ENCODE data around the gene HSPA4. TPM values are rescaled to one million over a fixed set of nuclear protein-coding genes. Genes with fewer than 3 reads are reported as not detected.
"Not testable (repeated sequence)": the region's sequence is repeated elsewhere in the genome, so short reads cannot be mapped to it uniquely, and the experiment has no call there.

Gene HSPA4
- 107 TPM for total RNA-seq

DNA sequence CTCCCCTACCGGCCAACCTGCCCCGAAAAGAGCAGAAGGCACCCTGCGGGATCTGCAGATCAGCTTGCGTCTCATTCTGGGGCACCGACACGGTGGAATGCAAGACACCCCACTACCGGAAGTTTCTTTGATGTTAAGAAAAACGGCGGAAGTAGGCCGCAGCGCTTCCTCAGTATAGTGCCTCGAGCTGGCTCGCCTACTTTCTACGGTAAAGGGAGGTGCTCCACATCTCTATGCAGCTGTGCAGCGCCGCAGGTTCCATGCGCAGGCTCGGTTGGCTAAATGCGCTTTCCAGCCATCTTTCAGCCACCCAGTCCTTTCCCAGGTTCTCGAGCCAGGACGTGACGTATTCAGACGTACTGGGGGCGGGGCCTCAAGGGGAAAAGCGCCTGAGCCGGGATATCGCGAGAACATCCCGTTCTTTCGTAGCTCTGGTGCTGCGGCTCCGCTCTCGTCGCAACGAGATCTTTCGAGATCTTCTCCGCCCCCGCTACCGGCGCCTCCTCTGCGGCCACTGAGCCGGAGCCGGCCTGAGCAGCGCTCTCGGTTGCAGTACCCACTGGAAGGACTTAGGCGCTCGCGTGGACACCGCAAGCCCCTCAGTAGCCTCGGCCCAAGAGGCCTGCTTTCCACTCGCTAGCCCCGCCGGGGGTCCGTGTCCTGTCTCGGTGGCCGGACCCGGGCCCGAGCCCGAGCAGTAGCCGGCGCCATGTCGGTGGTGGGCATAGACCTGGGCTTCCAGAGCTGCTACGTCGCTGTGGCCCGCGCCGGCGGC, at the start of gene HSPA4:
HSPA4 (plus strand) TSS at position 472 of the 775 bp plus-strand sequence; CDS start at position 710, 238 bp downstream.
- peak; percentile 94 for ATAC-seq

DNA sequence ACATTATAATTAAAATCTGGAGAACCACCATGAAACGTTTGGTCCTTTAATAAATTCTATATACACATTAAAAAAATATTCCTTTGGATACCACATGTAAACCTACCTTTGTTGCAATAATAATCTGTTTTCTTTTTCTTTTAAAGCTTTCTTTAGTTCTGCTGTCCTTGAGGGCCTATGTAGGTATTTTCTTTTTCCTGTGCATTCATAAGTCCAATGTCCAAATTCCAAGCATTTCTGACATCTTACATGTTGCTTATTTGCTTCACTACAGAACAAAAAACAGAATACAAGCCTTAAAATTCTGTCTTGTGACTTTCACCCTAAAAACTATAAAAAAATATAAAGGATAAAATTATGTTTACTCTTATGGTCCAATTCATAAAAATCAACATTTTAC, 45.2 kb upstream of the HSPA4 start:
- ATAC-seq = no peak

DNA sequence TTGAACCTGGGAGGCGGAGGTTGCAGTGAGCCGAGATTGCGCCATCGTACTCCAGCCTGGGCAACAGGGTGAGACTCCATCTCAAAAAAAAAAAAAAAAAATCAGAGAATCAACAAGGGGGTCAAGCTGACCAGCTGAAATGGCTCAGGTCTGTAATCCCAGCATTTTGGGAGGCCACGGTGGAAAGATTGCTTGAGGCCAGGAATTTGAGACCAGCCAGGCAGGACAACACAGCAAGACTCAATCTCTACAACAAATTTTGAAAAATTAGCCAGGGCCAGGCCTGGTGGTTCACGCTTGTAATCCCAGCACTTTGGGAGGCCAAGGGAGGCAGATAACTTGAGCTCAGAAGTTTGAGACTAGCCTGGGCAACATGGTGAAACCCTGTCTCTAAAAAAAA, 43.4 kb upstream of the HSPA4 start:
- not testable (repeated sequence) for ATAC-seq

DNA sequence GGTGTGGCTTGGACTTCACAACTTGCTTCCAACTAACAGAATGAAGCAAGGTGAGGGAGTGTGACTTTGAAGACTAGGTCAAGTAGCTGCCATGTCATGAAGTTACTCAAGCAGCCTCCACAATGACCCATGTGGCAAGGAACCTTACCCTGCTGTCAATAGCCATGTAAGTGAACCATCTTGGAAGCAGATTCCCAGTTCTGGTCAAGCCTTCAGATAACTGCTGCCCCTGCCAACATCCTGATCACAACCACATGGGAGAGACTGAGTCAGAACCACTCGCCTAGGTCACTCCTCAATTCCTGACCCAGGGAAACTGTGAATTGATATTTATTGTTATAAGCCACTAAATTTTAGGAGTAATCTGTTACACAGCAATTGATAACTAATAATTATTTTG, 36.3 kb upstream of the HSPA4 start:
- no peak for ATAC-seq

DNA sequence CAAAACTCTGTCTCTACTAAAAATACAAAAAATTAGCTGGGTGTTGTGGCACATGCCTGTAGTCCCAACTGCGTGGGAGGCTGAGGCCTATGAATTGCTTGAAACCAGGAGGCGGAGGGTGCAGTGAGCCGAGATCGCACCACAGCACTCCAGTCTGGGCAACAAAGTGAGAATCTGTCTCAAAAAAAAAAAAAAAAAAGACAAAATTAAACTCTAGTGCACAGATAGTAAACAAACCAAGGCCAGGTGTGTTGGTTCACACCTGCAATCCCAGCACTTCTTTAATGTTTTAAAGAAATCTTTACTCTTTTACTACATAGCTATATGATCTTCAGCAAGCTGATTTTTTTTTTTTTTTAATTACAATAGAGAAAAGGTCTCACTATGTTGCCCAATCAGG, 33.8 kb upstream of the HSPA4 start:
- no peak for ATAC-seq

DNA sequence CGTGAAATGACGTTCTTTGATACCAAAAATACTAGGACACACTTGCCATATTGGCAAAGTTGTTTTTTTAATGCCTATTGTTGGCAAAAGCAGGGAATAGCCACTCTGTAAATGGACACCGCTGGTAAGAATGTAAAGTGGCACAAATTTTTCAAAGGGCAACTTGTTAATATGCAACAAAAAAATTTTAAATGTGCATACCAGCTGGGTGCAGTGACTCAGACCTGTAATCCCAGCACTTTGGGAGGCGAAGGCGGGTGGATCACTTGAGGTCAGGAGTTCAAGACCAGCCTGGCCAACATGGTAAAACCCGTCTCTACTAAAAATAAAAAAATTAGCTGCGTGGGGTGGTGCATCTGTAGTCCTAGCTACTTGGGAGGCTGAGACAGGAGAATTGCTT, 32.3 kb upstream of the HSPA4 start:
- ATAC-seq = not testable (repeated sequence)

DNA sequence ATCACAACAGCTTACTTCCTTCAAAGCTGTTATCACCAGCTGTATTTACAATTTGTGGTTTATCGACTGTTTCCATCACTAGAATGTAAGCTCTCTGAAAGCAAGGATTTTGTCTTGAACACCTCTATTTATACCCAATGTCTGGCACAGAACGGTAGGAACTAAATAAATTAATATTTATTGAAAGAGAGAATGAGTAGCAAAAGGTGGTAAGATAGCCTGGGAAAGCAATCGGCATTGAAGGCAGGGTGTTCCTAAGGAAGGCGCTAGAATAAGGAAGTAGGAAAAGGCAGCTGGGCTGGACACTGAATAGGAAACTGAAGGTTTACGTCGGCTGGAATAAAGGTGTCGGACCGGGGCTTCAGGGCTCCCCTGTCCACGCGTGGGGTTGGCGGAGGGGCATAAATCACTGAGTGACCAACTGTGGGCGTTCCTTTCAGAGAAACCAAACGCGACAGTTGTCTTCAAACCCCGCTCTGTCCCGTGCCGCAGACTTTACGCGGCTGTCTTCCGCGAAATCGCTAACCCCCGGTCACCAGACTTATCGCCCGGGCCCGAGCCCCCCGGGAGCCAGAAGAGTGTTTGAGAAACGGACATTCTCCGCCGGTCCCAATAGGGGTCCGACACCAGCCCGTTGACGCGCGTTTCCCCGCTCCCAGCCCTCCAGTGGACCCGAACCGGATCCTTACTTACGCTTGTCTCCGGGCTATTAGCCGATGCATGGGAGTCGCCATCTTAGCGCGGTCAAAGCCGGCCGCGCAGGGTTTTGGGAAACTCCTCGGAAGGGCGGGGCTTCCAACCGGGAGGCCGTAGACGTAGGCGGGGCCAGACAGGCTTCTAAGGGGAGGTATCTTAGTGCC, 25.8 kb upstream of the HSPA4 start, which contains the start of gene ZCCHC10:
ZCCHC10 (minus strand) TSS at position 746 of the 860 bp plus-strand sequence; CDS start at position 734, 12 bp downstream.
- peak; percentile 98 for ATAC-seq

DNA sequence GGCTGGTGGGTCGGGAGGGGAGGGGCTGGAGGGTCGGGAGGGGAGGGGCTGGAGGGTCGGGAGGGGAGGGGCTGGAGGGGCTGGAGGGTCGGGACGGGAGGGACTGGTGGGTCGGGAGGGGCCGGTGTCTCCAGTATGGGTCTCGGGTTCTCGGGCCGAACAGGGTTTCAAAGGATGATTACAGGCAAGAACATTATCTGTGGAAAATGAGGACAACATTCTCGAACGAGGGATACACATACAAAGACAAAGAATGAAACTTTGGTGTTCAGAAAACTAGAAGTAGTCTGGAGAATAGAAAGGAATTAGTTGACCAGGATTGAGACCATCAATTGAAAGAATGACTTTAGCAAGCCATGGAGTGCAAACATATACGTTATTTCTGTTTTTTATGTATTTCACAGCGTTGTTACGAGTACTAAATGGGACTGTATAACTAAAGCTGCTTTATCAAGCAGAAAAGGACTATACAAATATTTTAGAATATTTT, 25.1 kb upstream of the HSPA4 start:
- no peak for ATAC-seq

DNA sequence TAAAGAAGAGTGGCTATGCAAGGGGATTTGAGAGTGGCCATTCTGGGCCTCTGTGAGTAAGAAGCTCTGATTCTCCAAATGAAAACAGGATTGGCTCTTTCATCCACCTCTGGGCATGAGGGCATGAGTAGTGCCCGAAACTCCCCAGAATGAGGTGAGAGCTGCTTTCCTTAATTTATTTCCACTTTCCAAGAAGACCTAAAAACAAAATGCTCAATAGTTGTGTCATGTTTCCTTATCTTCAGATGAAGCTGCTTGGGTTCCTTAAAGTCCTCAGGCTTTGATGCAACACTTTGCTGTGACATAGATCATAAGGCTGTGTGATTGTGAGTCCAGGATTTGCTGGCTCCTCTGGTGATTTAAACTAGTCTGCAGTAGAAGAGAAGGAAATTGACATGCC, 22.4 kb upstream of the HSPA4 start:
- no peak for ATAC-seq

DNA sequence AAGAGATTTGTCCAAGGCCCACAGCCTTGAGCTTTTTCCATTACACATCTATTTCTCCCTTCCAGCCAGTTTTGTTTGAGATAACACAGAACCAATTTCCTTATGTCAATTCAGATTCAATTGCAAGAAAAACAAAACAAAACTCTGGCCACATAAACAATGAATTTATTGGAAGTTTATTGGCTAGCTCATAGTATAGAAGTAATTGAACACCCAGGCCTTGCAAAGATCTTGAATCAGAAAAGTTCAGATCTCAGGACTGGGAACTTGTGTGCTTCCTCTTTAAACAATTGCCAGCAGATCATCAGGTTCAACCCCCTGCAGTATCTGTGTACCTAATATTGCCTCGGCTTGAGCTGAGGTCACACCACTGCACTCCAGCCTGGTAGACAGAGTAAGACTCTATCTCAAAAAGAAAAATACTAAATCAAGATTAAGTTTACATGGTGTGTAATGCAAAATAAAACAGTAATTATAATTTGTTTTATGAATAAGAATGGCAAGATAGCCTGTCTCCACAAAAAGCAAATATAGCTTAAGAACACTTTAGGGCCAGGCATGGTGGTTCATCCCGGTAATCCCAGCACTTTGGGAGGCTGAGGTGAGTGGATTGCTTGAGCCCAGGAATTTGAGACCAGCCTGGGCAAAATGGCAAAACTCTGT, 21.3 kb upstream of the HSPA4 start:
- no peak for ATAC-seq

DNA sequence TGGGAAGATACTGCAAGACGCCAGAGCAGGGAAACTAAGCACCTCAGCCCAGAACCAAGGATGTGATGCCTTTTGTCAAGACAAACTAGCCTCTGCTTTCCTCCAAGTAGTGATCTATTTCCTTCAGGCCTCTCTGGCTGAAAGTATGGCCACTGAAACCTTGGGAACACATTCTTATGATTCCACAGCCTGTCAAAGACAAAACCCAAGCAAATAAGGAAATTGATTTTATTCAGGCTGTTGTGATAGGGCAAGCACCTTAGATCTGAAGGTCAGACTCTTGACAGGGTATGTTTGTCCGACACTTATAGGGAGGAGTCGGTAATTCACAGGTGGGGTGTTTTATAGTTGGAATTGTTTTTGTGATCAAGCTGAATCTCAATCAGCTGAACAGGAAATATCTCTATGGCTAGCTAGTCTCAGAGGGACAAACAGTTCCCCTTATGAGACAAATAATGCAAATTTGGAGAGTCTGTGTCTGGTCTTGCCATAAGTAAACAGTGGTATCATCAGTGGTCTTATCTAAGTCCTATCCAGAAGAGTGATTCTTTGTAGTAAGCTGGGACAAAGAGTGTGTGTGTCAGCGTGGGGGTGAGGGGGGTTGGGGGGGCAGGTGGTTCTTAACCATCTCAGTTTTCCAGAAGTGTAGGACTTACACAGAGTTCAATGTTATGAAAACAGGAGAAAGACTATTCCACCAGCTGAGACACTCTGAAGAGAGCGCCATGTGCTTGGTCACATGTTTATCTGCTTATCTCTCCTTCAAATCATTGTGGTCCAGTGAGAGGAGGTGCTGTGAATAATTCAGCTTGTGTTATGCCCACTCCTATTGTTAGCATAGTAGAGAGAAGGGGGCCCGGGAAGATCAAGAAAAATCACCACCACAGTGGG, 18.7 kb upstream of the HSPA4 start:
- peak; percentile 68 for ATAC-seq

DNA sequence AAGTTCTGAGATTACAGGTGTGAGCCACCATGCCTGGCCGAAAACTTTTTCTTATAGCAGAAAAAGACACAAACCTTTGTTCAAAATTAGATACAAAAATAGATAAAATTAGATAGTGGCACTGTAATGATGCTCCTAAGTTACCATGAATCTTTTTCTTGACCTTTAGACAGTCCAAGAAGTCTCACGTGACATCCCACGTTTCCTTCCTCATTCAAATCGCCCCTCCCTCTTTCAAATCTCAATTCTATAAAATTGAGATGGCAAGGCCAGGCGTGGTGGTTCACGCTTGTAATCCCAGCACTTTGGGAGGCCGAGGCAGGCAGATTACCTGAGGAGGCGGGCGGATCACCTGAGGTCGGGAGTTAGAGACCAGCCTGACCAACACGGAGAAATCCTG, 17.7 kb upstream of the HSPA4 start:
- no peak for ATAC-seq

DNA sequence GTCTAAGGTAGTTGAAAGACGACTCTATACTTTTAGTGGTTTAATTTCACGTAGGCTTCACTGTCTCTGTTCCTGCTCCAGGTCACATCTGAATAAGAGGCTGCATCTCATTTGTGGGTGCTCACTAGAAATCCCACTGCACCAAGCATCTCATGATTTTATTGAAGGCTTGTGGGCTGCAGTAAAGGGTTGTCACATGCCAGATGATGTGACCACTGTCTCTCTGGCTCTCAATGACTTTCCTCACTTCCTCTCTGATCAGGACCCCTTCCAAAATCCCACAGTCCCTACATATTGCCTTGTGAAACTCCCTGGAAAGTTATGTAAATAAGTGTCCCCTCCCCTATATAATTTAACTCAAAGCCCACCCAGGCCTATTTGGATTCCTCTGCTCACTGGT, 16.6 kb upstream of the HSPA4 start:
- ATAC-seq = no peak

DNA sequence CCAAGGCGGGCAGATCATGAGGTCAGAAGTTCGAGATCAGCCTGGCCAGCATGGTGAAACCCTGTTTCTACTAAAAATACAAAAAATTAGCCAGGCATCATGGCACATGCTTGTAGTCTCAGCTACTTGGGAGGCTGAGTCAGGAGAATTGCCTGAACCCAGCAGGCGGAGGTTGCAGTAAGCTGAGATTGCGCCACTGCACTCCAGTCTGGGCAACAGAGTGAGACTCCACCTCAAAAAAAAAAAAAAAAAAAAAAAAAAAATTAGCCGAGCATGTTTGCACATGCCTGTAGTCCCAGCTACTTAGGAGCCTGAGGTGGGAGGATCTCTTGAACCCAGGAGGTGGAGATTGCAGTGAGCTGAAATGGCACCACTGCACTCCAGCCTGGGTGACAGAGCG, 15.1 kb upstream of the HSPA4 start:
- ATAC-seq = not testable (repeated sequence)

DNA sequence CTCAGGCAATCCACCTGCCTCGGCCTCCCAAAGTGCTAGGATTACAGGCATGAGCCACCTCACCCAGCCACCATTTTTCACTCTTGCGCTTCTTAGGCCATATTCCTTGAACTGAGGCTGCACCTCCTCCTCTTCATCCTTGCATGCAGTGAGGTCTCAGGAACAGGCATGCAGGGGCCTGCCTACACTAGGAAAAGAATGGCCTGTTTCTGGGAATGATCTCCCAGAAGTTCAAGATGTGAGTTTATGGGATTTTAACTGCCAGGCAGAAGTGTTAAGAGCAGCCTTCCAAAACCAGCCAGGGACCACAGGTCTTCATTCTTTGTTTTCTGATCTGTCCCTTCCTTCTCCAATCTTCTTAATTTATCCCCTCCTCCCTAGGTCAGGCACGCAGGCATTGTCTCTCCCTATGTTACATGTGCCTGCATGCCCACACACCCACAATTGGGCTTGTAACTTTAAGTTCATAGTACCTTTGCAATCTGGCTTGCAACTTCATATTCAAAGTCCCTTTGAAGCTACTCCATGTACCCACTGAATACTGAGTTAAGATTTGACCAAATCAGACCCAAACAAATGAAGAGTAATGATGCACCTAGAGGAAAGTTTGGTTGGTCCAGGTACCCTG, 10.5 kb upstream of the HSPA4 start:
- ATAC-seq = peak; percentile 79

DNA sequence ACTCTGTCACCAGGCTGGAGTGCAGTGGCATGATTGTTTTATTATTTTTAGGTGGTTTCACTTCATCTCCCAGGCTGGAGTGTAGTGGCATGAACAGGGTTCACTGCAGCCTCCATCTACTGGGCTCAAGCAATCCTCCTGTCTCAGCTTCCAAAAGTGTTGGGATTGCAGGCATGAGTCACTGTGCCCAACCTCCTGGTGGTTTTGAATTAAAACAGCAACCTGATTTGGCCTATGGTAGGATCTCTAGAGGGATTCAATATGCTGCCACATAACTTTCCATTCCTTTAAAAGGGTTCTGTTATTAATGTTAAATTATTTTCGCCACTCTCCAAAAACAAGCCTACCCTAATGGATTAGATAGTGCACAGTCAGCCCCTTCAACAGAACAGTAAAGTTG, 9.9 kb upstream of the HSPA4 start:
- peak; percentile 42 for ATAC-seq

DNA sequence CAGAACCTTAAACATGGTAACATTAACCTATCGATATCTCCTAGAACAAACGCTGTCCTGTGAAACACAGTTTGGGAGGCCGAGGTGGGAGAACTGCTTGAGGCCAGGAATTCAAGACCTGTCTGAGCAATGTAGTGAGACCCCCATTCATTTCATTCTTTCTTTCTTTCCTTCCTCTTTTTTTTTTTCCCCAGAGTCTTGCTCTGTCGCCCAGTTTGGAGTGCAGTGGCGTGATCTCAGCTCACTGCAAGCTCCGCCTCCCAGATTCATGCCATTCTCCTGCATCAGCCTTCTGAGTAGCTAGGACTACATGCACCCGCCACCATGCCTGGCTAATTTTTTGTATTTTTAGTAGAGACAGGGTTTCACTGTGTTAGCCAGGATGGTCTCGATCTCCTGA, 5.3 kb upstream of the HSPA4 start:
- not testable (repeated sequence) for ATAC-seq

DNA sequence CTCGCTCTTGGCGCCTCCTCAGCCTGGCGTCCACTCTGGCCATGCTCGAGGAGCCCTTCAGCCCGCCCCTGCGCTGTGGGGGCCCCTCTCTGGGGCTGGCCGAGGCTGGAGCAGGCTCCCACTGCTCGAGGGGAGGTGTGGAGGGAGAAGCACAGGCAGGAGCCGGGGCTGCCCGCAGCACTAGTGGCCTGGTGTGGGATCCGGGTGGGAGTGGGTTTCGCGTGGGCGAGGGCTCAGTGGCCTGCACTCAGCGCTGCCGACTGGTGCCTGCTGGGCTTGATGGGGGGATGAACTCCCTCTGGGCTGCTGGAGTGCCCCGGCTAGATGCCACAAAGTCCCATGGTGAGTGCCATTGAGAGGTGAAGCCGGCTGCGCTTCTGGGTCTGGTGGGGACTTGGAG, 4.4 kb upstream of the HSPA4 start:
- ATAC-seq = no peak

DNA sequence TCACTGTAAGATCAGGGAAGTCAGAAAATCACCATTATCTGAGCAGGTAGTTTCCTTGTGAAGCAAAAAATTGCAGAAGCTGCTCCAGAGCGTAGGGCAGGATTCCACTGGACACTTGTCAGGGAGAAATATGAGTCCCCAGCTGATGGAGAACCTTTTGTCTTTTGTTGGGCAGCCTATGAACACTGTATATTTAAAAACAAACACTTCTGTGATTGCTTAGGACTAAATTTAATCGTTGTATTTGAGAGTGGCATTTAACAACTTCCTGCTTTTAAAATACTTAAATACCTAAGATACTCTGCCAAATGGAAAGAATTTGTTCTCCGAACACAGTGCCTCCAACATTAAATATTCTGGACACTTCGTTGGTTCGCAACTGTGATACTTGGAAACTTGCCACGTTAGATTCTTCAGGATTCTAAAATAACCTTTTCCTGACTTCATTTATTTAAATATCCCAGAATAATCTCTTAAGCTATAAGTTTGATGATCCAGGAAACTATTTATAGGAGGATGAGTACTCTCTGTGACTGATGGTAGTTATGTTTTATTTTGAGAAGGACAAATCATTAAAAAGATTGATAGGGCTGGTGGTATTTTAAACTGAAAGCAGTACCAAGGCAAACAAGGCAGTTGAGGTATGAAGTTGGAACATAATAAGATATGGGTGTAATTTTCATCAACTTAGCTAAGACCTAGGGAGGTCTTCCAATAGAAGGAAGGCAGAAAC, 2.7 kb upstream of the HSPA4 start:
- ATAC-seq = no peak

DNA sequence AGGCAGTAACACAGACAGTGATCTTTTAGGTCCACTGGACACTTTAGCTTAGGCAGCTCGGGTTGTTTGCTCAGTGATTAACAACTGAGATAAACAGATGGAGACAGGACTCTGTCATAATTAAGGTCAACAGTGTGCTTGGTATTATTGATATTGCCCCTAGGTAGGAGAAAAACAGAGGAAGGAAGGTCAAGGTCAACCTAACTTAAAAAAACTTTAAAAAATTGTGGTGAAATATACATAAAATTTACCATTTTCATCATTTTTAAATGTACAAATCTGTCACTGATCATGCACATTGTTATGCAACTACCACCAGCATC, 2.1 kb upstream of the HSPA4 start:
- ATAC-seq = no peak

DNA sequence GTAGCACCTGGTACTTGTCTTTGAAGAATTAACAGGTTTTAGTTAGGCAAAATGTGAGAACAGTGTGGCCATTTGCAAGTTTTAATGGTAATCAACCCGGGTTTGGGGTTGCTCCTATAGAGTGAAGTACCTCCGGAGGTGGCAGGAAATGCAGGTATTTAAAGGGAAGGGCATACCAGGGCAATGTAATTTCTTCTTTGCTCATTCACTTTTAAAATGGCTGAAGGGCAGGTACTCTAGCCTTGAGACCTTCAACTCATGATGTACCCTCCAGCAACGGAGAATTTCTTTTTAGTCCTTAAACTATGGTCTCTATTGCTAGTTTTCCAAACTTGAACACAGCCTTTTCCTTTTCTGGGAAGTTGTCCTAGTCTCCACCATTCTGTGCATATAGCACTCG, 1.3 kb upstream of the HSPA4 start:
- ATAC-seq = no peak

Measured in esophagus mucosa (tissue), 1 donor.